ENCODE measurements around the gene PRAMEF26. TPM values are rescaled to one million over a fixed set of nuclear protein-coding genes. Genes with fewer than 3 reads are reported as not detected.
"Not testable (repeated sequence)": the region's sequence is repeated elsewhere in the genome, so short reads cannot be mapped to it uniquely, and the experiment has no call there.

Gene PRAMEF26
- not detected for total RNA-seq

- H3K4me3 ChIP-seq; H3K36me3 ChIP-seq; DNase-seq; H3K27me3 ChIP-seq; H3K4me1 ChIP-seq; H3K27ac ChIP-seq; intact Hi-C loops (cut with DNase I); H3K9me3 ChIP-seq: not testable (repeated sequence)
- WGBS, 2 donors: no CpG with 5 or more reads among the region's 5 CpGs
Observed at GRCh38 chr1:13155909-13156308, at the start of gene PRAMEF26. TSS of gene PRAMEF26 (minus strand) at chr1:13156009. CDS start at chr1:13153095, 2,914 bp downstream.

GRCh38 chr1:13201309-13201708, 45.5 kb upstream of the PRAMEF26 start, which contains the start of gene PRAMEF13:
TSS of gene PRAMEF13 (minus strand) at chr1:13201409. CDS start at chr1:13199589, 1,820 bp downstream.
- DNase-seq; H3K4me1 ChIP-seq; H3K36me3 ChIP-seq; H3K27me3 ChIP-seq; intact Hi-C loops (cut with DNase I); H3K4me3 ChIP-seq; H3K27ac ChIP-seq; H3K9me3 ChIP-seq: not testable (repeated sequence)
- no CpG with 5 or more reads among the region's 5 CpGs for WGBS, 2 donors

DNA sequence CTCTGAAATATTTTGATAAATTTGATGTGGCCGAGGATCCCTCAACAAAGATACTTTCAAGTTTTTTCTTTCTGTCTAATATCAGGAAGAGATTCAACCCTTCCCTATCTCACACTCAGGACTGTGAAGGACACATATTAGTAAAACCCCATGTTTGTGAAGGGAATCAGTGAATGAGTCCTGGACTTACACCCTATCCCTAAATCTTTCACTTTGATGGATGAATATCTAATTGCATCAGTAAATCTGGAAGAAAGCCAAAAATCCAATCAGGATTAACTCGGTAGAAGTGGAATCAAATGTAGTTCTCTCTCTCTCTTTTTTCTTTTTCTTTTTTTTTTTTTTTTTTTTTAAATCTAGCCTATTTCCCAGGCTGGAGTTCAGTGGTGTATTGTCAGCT, 15.7 kb upstream of the PRAMEF26 start, which contains the start of gene PRAMEF9:
TSS of gene PRAMEF9 (plus strand) at position 301 of the 400 bp plus-strand sequence. CDS start 3,433 bp downstream, outside the sequence.
- H3K27me3 ChIP-seq; H3K27ac ChIP-seq; DNase-seq; H3K36me3 ChIP-seq; H3K4me3 ChIP-seq; H3K9me3 ChIP-seq; H3K4me1 ChIP-seq; intact Hi-C loops (cut with DNase I): not testable (repeated sequence)
- WGBS, 2 donors: 57 to 58% methylated on average over 1 to 2 of the region's 2 CpGs

GRCh38 chr1:13165531-13165930, 9.7 kb upstream of the PRAMEF26 start, which contains the start of gene HNRNPCL4:
TSS of gene HNRNPCL4 (minus strand) at chr1:13165631. CDS start at chr1:13165467, 164 bp downstream.
- DNase-seq; H3K36me3 ChIP-seq; H3K4me1 ChIP-seq; H3K9me3 ChIP-seq; H3K4me3 ChIP-seq; intact Hi-C loops (cut with DNase I); H3K27ac ChIP-seq; H3K27me3 ChIP-seq: not testable (repeated sequence)
- no CpG with 5 or more reads among the region's 8 CpGs for WGBS, 2 donors

GRCh38 chr1:13116754-13117153, 39.1 kb downstream of the PRAMEF26 start, which contains the start of gene HNRNPCL2:
TSS of gene HNRNPCL2 (minus strand) at chr1:13116854. CDS start at chr1:13116400, 454 bp downstream.
- DNase-seq; H3K27me3 ChIP-seq; intact Hi-C loops (cut with DNase I); H3K27ac ChIP-seq; H3K36me3 ChIP-seq; H3K9me3 ChIP-seq; H3K4me1 ChIP-seq; H3K4me3 ChIP-seq: not testable (repeated sequence)
- 88 to 92% methylated on average over 6 of the region's 6 CpGs for WGBS, 2 donors

Other genes with a start within 250 kb of the PRAMEF26 start
- gene PRAMEF7, start 239.4 kb downstream of the PRAMEF26 start, total RNA-seq: not detected
- not detected for gene PRAMEF6, start 208.4 kb downstream of the PRAMEF26 start, total RNA-seq
- gene PRAMEF27, start 99.4 kb downstream of the PRAMEF26 start, total RNA-seq: not detected
- gene HNRNPCL3, start 95.2 kb downstream of the PRAMEF26 start, total RNA-seq: not detected
- not detected for gene PRAMEF25, start 85.2 kb downstream of the PRAMEF26 start, total RNA-seq
- not detected for gene HNRNPCL2, start 39.2 kb downstream of the PRAMEF26 start, total RNA-seq
- not detected for gene HNRNPCL4, start 9.6 kb upstream of the PRAMEF26 start, total RNA-seq
- gene PRAMEF9, start 15.8 kb upstream of the PRAMEF26 start, total RNA-seq: not detected
- gene PRAMEF13, start 45.4 kb upstream of the PRAMEF26 start, total RNA-seq: not detected
- not detected for gene PRAMEF18, start 70.1 kb upstream of the PRAMEF26 start, total RNA-seq
- not detected for gene PRAMEF5, start 98.2 kb upstream of the PRAMEF26 start, total RNA-seq
- gene PRAMEF8, start 129.1 kb upstream of the PRAMEF26 start, total RNA-seq: not detected
- not detected for gene PRAMEF33, start 147.5 kb upstream of the PRAMEF26 start, total RNA-seq
- not detected for gene PRAMEF15, start 159.6 kb upstream of the PRAMEF26 start, total RNA-seq
- gene PRAMEF14, start 191.1 kb upstream of the PRAMEF26 start, total RNA-seq: not detected
- not detected for gene PRAMEF19, start 215.9 kb upstream of the PRAMEF26 start, total RNA-seq
- gene PRAMEF17, start 233.6 kb upstream of the PRAMEF26 start, total RNA-seq: not detected

All from esophagus squamous epithelium (tissue), 5 donors.